T-helper 9 cell (primary cell): ENCODE results near the gene DNM1.
A peak's percentile ranks its signal among the peaks of the same experiment; 100 is the strongest.
"Not testable (repeated sequence)": the region's sequence is repeated elsewhere in the genome, so short reads cannot be mapped to it uniquely, and the experiment has no call there.

Source experiments
- DNase-seq: peaks from one replicate; pipeline ENCODE4 v3.0.0-alpha.2; 2020

The DNM1 gene

GRCh38 chr9:128178806-128179431 lies 24.3 kb upstream of the DNM1 start:
- DNase-seq: no peak

- DNase-seq: no peak
These were observed 23.2 kb upstream of the DNM1 start for GRCh38 chr9:128180001-128180400.

- DNase-seq: no peak
These were observed 22.7 kb upstream of the DNM1 start for GRCh38 chr9:128180447-128180846.

- not testable (repeated sequence) for DNase-seq
These were observed 21.7 kb upstream of the DNM1 start for GRCh38 chr9:128181480-128181879.

- no peak for DNase-seq
These were observed 20.1 kb upstream of the DNM1 start for GRCh38 chr9:128182893-128183588.

- no peak for DNase-seq
These were observed 16.9 kb upstream of the DNM1 start for GRCh38 chr9:128185979-128186965.

- DNase-seq: no peak
These were observed 15.8 kb upstream of the DNM1 start for GRCh38 chr9:128187361-128187760.

GRCh38 chr9:128188209-128188608 lies 15.0 kb upstream of the DNM1 start:
- DNase-seq: no peak

GRCh38 chr9:128190013-128190412 lies 13.2 kb upstream of the DNM1 start:
- DNase-seq: no peak

GRCh38 chr9:128190516-128191405 lies 12.4 kb upstream of the DNM1 start:
- no peak for DNase-seq

GRCh38 chr9:128191406-128192046 lies 11.7 kb upstream of the DNM1 start, which contains the start of gene CIZ1:
Gene CIZ1, minus strand, starts transcription at chr9:128191572. Its CDS starts 715 bp downstream, at chr9:128190857.
- DNase-seq: peak; percentile 64

- peak; percentile 27 for DNase-seq
These were observed 10.4 kb upstream of the DNM1 start for GRCh38 chr9:128192601-128193371.

- DNase-seq: no peak
These were observed 9.6 kb upstream of the DNM1 start for GRCh38 chr9:128193469-128194096.

- no peak for DNase-seq
These were observed 1.5 kb upstream of the DNM1 start for GRCh38 chr9:128201441-128202369.

GRCh38 chr9:128202648-128203023 lies 543 bp upstream of the DNM1 start:
- no peak for DNase-seq

- no peak for DNase-seq
These were observed 750 bp downstream of the DNM1 start for GRCh38 chr9:128203707-128204551.

GRCh38 chr9:128204858-128205257 lies 1.7 kb downstream of the DNM1 start:
- no peak for DNase-seq

GRCh38 chr9:128205296-128205944 lies 2.2 kb downstream of the DNM1 start:
- DNase-seq: no peak
